HG02943 (cell line): ENCODE results near the gene SLC43A2.
"Not testable (repeated sequence)": the region's sequence is repeated elsewhere in the genome, so short reads cannot be mapped to it uniquely, and the experiment has no call there.

Experiments
- ATAC-seq: cut with Tn5 transposase; IDR thresholded peaks from one replicate; pipeline ENCODE4 v1.9.1; 2021; ENCODE audit warnings: mild to moderate bottlenecking, low read depth, moderate library complexity; ENCODE audit not compliant: unreplicated experiment

SLC43A2 gene

GRCh38 chr17:1627982-1628855, at the start of gene SLC43A2:
Gene SLC43A2, minus strand, starts transcription at chr17:1628834. Its CDS starts 960 bp downstream, at chr17:1627874.
- peak; percentile 46 for ATAC-seq

GRCh38 chr17:1676401-1676800, 47.8 kb upstream of the SLC43A2 start:
- no peak for ATAC-seq

GRCh38 chr17:1673041-1673785, 44.6 kb upstream of the SLC43A2 start:
- ATAC-seq, result no peak

GRCh38 chr17:1663934-1664333, 35.3 kb upstream of the SLC43A2 start:
- ATAC-seq, result not testable (repeated sequence)

DNA sequence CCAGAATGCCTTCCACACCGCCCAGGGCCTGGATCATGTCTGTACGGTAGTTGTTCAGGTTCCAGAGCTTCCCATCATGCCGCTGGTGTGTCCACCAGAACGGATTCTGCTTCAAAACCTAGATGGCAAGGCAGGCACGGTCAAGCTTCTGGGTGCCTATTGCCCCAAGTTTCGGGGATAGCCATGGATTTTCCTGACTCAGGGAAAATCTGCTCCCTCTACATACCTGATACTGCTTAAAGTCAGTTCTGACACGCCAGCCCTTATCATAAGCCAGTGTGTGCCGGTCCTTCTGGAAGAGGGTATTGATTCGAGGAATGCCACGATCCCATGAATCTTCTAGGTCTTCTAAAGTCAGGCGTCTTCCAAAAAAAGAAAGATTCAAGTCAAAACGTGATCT, 32.4 kb upstream of the SLC43A2 start:
- no peak for ATAC-seq

- ATAC-seq, result no peak
Measured at GRCh38 chr17:1658100-1658499, 29.5 kb upstream of the SLC43A2 start.

- ATAC-seq, result no peak
Measured at GRCh38 chr17:1653735-1654134, 25.1 kb upstream of the SLC43A2 start.

DNA sequence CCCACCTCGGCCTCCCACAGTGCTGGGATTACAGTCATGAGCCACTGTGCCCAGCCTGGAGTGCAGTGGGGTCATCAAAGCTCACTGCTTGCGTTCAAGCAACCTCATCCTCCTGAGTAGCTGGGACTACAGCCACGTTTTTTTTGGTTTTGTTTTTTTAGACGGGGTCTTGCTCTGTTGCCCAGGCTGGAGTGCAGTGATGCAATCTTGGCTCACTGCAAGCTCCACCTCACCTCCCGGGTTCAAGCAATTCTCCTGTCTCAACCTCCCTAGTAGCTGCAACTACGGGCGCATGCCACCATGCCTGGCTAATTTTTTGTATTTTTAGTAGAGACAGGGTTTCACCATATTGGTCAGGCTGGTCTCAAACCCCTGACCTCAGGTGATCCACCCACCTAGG, 24.2 kb upstream of the SLC43A2 start:
- ATAC-seq, result not testable (repeated sequence)

DNA sequence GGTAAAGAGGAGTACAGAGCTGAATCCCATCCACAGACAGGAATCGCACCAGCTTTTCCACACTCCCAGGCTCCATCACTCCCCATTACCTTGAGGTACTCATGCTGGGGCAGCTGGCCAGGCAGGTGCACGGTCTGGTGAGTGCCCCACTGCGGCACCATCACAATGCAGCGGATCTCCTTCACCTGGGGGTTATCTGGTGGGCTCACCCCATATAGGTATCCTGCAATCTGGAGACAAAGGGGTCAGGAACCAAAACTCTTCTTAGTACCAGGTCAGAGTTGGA, 22.9 kb upstream of the SLC43A2 start:
- no peak for ATAC-seq

DNA sequence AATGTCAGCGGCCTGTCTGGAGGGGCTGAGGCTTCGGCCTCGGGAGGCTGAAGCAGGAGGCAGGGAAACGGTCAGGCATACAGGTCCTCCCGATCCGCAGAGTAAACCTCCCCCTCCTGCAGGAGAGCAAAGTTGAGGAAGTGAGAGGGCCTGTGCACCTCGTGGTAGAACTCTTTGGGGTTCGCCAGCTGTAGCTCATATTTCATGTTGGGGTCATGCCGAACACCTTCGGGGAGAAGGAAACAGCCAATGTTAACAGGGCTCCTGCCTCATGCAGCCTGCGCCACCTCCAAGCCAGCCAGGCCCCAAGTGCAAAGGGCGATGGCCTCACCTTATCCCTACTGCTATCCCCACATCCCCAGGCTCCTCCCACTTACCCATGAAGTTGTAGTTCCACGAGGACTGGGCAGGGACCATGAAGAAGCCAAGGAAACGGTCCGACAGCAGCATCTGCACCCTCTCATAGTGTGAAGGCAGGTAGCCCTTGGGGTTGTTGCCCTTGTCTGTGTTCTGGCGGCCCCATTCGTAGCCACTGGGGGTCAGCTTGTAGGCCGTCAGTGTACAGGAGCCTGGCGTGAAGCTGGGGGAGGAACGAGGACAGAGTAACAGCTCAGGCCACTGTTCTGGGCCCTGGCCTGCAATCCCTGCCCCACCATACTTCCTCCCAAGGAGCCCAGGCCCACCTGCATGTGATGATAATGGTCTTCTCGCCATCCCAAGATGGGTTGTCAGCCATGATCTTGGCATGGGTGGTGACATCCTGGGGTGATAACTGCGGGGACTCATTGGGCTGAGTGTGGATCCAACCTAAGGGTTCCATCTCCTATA, 22.3 kb upstream of the SLC43A2 start:
- ATAC-seq, result no peak

DNA sequence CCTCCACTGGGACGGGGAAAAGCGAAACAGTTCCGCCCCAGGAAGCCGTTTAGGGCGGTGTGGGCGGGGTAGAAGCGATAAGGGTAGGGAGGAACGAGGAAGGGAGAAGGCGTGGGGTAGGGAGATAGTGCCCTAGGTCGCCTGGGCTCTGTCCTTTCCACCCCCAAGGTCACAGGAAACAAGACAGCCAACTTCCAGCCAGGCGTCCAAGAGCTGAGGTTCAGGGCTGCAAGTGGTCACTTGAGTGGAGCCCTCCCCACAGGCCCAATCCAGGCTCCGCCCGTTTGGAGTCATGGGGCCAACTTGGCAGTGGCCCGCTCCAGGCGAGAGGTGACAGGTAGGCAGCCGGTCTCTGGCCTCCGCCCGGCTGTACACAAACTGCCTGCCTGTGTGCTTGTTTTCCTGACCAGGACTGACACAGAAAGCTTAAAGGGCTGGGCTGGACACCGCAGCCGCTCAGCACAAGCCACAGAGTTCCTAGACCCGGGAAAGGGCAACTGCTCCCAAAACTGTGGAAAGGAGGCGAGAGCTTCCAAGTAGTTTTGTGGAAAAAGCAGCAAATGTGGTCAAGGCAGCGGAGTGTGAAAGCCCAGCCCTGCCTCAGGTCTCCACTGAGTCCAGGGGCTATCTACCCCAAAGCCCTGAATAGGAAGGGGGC, 21.3 kb upstream of the SLC43A2 start, which contains the start of gene RILP:
Gene RILP (minus strand): TSS at position 23 of the 658 bp plus-strand sequence. CDS start 62 bp downstream, outside the sequence.
- ATAC-seq, result no peak

DNA sequence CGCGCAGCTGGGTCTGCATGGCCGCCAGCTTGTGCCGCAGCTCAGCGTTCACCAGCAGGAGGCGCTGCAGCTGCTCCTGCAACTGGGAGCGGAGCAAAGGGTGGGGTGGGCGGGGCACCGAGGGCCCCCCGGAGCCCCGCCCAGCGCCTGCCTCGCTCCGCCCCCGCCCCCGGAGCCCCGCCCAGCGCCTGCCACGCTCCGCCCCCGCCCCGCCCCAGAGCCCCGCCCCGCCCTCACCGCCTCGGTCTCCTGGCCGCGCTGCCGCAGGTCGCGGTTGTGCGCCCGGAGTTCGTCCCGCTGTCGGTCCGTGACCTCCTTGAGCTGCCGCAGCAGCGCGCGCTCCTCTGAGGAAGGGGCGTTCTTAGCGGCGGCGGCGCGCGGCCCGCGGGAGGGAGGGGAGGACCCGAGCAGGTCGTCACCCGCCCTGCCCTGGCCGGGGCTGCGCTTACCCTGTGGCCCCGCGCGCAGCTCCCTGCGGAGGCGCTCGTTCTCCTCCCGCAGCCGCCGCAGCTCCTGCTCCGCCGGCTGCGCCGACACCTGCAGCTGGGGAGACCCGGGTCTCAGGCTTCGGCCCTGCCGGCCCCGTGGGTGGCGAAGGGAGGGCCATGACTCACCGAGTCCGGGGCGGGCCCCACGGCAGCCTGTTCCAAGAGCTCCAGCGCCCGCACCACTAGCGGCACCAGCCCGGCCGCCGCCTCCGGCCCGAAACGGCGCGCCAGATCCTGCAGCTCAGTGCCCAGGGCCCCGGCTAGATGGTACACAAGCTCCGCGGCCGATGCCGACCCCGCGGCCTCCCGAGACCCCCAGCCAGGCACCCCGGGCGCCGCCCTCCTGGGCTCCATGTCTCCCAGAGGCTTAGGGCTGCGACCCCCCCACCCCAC, 20.6 kb upstream of the SLC43A2 start:
- ATAC-seq, result peak; percentile 34

DNA sequence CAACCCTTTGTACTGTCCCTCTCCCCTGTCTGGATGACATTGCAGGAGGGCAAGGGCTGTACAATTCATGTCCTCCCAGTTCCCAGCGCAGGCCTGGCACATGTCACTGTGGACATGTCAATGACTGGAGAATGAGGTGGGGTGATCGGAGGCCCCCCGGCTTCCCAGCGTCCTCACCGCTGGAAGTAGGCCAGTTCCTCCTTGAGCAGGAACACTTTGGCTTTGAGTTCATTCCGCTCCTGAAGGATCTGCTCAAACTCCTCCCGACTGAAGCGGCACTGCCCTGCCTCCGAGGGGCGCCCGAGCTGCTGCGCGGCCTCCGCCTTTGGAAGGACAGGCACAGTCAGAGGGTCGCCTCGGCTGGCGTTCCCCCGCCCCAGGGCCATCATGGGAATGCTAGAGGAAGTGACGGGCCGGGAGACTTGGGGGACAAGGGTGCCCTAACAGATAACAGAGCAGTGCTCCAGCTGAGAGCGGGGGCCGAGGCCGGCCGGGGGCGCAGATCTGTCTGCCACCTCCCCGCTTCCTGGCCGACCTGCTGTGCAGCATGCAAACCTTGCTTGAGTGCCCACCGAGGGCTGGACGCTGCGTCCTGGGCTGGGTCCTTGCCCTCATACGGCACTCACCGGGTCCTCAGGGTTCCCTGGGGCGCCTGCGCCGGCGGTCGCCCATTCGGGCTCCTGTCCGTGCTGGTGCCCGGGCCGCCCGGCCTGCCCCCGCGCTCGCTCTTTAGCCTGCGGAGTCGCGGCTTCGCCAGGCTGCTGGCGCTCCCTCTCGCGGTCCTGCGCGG, 19.7 kb upstream of the SLC43A2 start:
- peak; percentile 49 for ATAC-seq

DNA sequence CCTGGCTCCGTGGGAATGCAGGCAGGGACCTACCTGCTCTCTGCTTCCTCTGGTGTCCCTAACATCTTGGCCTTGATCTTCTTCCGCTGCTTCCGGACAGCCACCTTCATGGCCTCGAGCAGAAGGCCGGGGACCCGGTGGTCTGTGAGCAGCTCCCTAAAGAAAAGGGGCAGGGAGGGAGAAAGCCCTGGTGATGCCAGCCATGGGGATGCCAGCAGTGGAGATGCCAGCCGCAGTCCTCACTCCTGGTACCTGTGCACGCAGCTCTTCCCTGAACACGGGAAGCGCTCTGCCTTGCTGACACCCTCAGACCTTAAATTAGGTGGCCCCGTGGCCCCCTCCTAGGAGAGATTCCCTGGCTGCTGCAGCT, 19.2 kb upstream of the SLC43A2 start:
- no peak for ATAC-seq

DNA sequence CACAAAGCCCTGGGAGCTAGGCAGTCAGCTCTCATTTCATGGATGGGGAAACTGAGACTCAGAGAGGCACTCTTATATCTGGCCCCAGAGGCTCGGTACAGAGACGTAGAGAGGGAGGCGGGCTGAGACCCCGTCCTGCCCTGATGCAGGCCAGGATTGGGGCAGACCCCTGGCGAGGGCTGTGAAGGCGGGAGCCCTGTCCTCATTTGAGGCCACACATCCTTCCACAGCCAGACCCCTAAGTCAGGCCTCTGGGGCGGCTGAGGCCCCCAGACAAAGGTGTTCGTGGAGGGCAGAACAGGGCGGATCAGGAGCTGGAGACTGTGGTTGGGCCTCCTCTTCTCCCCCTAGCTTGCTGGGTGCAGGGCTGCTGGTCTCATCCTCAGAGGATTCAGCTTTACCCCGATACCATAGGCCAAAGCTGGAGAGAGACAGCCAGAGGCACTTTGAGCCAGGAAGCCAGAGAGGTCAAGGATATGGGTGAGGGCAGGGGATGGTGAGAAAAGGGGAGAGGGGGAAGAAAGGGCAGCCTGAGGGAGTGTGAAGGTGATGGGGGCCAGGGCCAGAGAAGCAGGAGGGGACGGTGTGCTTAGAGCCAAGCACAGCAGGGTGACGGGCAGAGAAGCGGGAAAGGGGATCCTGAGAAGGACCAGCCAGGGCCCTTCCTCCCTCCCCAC, 17.7 kb upstream of the SLC43A2 start:
- no peak for ATAC-seq

- ATAC-seq, result no peak
Measured at GRCh38 chr17:1645207-1646171, 16.9 kb upstream of the SLC43A2 start, which contains the start of gene SCARF1. Gene SCARF1, minus strand, starts transcription at chr17:1645732. Its CDS starts 35 bp downstream, at chr17:1645697.
